Activated T-cell treated with anti-CD3 and anti-CD28 coated beads, Interleukin-2, amount 50 U/mL, for 48 hours (primary cell): Measurements from ENCODE around the gene OPHN1.

Experiments
- DNase-seq, 2 experiments: peaks; one replicate each; pipeline ENCODE4 v3.0.0-alpha.2; 2020

Gene OPHN1, protein sequence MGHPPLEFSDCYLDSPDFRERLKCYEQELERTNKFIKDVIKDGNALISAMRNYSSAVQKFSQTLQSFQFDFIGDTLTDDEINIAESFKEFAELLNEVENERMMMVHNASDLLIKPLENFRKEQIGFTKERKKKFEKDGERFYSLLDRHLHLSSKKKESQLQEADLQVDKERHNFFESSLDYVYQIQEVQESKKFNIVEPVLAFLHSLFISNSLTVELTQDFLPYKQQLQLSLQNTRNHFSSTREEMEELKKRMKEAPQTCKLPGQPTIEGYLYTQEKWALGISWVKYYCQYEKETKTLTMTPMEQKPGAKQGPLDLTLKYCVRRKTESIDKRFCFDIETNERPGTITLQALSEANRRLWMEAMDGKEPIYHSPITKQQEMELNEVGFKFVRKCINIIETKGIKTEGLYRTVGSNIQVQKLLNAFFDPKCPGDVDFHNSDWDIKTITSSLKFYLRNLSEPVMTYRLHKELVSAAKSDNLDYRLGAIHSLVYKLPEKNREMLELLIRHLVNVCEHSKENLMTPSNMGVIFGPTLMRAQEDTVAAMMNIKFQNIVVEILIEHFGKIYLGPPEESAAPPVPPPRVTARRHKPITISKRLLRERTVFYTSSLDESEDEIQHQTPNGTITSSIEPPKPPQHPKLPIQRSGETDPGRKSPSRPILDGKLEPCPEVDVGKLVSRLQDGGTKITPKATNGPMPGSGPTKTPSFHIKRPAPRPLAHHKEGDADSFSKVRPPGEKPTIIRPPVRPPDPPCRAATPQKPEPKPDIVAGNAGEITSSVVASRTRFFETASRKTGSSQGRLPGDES

DNA sequence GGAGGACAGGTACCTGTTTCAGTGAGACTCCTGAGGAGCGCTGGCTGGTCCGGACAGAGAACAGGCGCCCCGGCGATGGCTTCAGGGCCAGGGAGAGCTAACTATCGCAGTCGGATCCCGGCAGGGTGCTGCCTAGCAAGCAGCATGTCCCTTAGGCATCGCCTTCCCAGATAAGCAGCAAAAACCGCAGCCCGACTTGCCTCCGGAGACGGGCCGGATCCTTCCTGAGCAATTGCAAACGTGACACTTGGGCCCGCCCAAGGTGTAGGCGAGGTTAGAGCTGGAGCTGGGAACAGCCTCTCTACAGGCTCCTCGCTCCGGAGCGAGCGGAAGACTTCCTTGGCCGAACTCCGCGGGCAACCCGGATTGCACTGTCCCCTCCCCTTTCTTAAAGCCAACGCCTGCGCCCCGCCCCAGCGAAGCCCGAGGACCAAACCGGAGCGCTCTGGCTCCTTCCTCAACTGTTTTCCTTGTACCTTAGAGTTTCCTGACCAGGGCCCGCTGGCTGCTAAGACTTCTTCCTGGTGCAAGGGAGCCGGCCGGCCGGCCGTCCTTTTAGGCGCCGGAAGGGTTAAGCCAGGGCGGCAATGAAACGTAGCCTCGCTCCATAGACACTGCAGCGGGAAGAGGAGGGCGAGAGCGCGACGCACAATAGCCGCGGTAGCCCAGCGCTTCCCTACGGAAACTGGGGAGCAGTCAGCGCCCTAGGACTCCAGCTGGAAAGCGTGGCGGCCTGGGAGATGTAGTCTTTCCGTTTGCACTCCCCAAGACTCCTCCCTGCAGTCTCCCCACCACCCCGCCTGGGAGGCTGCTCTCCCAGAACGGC lies at the start of gene OPHN1:
Gene OPHN1, minus strand, starts transcription at position 341 of the 826 bp plus-strand sequence. CDS start 475 bp downstream, outside the sequence.
- DNase-seq = peak; percentile 24 to 25

DNA sequence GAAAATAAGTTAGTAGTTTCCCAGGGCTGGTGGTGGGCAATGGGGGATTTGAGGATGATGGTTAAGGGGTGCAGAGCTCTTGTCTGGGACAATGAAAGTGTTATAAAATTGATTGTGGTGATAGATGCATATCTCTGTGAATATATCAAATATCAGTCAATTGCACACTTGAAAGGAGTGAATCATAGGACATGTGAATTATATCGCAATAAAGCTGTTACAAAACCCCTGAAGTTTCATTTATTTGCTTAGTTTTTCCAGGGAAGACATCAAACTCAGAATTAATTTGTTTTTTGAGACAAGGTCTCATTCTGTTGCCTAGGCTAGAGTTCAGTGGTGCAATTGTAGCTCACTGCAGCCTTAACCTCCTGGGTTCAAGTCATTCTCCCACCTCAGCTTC lies 47.7 kb upstream of the OPHN1 start:
- DNase-seq = no peak

DNA sequence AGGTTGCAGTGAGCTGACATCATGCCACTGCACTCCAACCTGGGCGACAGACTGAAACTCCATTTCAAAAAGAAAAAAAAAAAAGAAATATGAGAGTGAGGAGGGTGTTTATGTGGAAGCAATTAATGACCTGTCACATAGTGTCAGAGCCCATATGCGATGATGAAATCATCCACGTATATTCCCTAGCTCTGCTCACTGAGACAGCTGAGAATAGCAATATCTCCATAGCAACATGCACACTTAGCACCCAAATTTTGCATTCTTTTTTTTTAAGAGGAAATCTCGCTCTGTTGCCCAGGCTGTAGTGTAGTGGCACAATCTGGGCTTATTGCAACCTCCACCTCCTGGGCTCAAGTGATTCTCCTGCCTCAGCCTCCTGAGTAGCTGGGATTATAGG lies 31.5 kb upstream of the OPHN1 start:
- DNase-seq = no peak

DNA sequence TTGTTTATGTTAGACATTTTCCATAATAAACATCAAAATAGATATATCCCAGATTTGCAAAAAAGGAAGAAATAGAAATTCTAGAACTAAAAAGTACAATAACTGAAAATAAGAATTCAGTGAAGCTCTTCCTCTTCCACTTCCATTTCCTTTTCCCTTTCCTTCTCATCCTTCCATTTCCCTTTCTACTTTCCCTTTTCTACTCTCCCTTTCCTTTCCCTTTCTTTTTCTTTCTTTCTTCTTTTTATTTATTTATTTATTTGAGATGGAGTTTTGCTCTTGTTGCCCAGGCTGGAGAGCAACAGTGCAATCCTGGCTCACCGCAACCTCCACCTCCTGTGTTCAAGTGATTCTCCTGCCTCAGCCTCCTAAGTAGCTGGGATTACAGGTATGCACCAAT lies 30.6 kb upstream of the OPHN1 start:
- no peak for DNase-seq

DNA sequence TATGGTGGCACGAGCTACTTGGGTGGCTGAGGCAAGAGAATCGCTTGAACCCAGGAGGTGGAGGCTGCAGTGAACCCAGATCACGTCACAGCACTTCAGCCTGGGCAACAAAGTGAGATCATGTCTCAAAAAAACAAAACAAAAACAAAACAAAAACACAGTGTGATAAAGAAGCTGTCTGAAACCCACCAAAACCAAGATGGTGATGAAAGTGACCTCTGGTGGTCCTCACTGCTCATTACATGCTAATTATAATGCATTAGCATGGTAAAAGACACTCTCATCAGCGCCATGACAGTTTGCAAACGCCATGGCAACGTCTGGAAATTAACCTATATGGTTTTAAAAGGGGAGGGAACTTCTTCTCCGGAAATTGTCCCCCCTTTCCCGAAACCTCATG lies 29.4 kb upstream of the OPHN1 start:
- peak in 1 of 2 experiments; percentile 19 for DNase-seq

DNA sequence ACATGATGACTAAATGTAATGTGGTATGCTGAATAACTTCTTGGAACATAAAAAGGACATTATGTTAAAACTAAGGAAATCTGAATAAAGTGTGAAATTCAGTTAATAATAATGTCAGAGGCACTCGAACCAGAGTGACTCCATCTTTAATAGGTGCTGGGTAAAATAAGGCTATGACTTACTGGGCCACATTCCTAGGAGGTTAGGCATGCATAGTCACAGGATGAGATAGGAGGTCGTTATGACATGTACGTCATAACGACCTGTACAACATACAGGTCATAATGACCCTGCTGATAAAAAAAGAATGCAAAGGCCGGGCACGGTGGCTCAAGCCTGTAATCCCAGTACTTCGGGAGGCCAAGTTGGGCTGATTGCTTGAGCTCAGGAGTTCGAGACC lies 28.9 kb upstream of the OPHN1 start:
- no peak for DNase-seq

DNA sequence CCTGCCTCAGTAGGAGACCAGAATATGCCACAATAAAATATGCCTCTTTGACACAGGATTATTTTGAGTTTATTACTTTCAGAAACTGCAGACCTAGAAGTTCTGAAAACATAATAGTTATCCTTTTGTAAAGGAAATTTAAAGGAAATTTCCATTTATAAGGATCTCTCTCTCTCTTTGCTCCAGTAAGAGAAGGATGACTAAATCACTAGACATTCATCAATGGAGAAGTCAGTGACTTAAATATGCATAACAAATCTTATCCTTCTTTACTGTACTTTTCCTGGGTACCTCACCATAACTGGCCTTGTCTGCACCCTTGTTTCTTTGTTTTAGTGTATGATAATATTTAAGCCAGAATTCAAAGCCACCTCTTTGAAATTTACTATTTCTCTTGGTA lies 28.3 kb upstream of the OPHN1 start:
- DNase-seq = no peak

DNA sequence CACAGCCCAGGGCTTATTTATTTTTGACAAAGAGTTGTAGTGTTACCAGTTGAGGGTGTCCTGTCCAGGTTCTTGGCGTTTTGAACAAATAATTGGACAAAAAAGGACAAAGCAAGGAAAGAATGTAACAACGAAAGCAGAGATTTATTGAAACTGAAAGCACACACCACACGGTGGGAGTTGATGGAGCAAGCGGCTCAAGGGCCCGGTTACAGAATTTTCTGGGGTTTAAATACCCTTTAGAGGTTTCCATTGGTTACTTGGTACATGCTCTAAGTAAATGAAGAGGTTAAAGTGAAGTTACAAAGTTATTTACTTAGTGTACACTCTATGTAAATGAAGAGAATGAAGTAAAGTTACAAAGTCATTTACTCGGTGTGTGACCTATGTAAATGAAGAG lies 27.8 kb upstream of the OPHN1 start:
- DNase-seq = no peak

DNA sequence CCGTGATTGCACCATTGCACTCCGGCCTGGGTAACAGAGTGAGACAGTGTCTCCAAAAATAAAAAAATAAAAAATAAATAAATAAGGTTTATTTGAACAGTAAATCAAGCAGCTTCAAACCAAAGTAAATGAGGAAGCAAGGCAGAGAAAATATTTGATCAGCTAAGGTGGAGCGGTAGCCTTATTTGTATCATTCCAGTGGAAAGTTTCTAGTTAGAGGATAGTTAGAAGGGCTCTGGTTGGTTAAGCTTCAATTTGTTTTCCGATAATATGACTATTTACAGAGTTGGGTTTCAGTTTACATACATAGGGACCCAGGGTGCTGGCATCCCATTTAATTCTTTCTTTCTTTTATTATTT lies 21.8 kb upstream of the OPHN1 start:
- no peak for DNase-seq

DNA sequence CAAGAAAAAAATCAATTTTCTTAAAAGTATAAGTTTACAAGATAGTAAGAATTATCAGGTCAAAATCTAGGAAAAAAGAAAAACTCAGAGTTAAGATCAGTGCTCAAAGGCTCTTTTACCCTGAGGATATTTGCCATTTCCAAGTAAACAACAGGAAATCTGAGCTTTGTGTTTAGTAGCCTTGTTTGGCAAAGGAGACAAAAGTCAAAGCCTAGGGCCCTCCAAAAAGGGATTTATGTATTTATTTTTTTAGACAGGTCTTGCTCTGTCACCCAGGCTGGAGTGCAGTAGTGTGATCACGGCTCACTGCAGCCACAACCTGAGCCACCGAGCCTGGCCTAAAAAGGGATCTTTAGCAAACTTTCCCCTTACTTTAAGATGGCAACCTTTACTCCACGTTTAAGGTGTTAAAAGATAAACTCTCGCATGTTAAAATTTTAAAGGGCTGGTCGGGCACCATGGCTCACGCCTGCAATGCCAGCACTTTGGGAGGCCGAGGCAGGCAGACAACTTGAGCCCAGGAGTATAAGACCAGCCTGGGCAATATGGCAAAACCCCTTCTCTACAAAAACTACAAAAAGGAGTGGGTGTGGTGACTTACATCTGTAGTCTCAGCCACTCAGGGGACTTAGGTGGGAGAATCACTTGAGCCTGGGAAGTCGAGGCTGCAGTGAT lies 21.3 kb upstream of the OPHN1 start:
- no peak for DNase-seq

DNA sequence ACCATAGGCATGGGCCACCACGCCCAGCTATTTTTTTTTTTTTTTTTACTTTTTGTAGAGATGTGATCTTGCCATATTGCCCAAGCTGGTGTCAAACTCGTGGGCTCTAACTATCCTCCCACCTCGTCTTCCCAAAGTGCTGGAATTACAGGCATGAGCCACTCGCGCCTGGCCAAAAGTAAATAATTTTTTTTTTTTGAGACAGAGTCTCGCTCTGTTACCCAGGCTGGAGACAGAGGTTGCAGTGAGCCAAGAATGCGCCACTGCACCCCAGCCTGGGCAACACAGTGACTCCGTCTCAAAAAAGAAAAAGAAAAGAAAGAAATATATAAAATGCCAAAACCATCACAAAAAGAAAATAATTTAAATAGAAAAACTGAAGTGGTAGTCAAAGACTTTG lies 18.4 kb upstream of the OPHN1 start:
- DNase-seq = no peak

DNA sequence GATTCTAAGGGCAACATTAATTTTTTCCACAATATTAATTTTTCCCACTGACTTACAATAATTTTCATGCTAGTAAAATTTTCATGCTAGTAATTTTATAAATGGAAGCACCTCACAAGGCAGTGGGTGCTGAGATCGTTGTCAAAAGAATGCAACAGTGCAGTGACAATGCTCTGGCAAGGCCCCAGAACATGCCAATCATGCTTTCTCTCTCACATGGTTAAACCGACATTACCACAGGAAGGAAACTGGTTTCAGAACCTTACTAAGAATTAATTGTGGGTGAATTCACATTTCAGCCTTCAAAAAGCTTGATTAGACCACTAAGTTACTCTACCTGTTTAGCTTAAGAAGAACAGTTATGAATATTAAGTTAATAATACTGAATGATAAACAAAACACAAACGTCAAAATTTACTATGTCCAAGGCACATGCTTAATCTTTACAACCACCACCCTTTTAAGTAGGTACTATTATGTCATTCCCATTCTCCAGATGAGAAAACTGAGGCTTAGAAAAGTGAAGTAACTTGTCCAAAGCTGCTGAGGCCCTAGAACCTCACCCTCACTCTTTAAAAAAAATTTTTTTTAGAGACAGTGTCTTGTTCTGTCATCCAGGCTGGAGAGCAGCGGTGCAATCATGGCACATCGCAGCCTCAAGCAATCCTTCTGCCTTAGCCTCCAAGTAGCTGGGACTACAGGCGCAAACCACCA lies 10.0 kb upstream of the OPHN1 start:
- no peak for DNase-seq

DNA sequence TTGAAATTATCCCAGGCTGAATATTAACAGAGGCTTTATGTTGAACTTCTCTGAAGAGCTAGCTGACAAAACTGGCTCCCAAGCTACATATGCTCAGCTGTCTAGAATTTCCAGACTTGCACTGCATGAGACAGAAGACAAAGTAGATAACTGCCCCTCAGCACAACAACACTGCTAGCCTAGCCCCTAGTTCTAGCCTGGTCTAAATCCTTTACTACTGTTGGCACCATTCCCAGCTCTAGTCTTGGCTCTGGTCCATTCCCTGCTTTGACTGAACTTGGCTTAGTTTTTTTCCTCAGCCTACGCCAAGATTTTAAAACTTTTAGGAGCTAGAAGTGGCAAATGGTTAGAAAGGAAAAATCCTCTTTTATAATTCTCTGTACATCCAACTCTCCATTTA lies 7.6 kb upstream of the OPHN1 start:
- DNase-seq = no peak

DNA sequence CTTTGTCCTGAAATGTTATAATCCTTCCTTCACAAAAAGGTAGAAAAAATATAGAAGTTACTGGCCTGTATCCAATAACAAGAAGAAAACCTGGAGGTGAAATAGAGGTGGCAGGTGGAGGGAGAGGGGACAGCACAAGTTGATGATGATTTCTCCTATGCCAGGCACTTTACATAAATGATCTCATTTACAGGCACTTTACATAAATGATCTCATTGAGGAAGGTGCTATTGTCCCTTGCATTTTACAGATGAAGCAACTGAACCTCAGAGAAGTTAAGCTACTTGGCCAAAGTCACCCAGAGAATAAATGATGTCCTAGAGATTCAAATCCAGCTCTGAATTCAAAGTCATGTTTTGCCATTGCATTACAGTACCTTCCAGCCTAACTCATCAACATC lies 7.1 kb upstream of the OPHN1 start:
- DNase-seq = no peak

DNA sequence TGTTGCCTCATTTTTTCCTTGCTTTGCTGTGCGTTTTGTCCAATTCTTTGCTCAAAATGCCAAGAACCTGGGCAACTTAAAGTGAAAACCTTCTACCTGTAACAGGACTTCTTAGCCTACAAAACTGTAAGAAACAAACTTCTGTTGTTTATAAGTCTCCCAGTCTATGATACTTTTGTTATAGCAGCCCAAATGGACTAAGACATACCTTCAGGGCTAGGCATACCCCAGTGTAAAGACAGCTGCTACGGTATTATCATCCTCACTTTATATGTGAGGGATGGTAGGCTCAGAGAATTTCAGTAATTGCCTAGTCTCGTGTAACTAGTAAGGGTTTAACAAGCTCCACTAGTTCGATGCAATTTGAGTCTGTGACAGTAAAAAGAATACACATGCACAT lies 6.0 kb upstream of the OPHN1 start:
- DNase-seq = no peak

DNA sequence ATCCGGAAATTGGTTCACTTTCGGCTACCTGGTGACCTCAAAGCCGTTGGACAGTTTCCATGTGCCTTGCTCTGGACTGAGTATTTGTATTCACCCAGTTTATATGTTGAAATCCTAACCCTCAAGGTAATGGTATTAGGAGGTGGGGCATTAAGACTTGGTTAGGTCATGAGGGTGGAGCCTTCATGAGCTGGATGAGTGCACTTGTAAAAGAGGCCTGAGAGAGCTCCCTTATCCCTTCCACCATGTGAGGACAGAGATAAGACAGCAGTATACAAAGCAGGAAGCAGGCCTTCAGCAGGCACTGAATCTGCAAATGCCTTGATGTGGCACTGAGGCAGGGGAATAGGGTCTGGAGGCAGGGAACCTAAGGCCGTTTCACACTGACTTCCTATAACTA lies 5.3 kb upstream of the OPHN1 start:
- no peak for DNase-seq

DNA sequence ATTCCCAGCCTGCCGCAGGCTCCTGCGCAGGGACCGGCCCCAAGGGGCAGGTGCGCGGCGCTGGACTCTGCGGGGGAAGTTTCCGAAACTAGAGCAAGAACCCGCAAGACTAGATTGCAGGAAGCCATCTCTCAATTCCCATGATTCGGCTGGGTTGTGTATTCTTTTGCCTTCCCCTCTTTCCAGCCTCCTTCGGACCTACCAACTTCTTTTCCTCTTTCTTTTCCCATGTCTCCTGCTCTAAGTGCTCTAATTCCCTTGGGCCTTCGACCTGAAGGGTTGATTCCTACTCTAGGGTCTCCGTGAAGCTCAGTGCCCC lies 645 bp upstream of the OPHN1 start:
- DNase-seq = no peak

DNA sequence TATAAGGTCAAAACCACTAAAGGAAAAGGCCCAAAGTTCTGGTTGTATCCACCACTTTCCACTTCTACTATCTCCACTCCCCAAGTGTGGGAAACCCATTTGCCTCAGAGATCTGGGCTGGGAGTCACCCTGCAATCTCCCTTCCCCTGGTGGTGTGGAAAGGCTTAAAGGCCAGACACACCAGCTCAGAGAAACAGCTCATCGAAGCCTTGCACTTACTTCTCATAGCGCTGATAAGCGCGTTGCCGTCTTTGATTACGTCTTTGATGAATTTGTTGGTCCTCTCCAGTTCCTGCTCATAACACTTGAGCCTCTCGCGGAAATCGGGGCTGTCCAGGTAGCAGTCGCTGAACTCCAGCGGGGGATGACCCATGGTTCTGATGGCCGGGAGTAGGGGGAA lies 647 bp downstream of the OPHN1 start:
- no peak for DNase-seq

DNA sequence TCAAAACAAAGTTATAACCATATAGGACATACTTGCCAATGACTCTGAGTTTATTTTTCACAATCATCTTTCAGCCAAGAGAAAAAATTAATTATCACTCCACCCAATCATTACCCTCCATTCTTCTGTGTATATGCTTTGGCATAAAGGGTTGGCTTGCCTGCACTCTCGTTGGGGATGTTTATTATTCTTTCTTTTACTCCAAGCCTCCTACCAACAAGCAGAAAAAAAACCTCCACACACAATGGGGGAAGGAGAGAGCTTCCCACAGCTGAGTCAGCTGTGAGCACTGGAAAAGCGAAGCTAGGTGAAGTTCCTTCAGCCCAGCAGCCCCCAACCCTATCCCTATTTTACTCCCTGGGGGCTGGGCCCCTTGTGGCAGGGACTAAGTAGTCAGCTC lies 1.5 kb downstream of the OPHN1 start:
- DNase-seq = no peak

DNA sequence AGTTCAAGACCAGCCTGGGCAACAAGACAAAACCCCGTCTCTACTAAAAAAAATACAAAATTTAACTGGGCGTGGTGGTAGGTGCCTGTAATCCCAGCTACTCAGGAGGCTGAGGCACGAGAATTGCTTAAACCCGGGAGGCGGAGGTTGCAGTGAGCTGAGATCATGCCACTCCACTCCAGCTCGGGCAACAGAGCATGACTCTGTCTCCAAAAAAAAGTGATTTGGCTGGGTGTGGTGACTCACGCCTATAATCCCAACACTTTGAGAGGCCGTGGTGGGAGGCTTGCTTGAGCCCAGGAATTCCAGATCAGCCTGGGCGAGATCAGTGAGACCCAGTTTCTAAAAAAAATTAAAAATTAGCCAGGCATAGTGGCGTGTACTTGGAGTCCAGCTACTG lies 4.1 kb downstream of the OPHN1 start:
- DNase-seq = no peak

DNA sequence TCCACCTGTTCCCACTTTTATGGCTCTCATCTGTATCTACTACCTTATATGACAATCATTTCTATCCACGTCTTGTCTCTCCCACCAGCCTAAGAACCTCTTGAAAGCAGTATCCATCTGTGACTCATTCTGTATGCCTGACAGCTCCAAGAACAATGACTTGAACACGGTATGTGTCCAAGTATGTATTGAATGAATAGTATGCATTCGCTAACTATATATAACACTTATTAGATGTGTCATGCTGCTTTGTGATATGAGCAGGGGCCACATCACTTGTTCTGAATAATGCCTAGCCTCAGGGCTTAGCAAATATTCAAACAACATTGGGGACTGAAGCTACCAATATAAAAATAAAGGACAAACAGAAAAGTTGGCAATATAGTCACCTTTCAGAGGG lies 4.9 kb downstream of the OPHN1 start:
- DNase-seq = no peak

DNA sequence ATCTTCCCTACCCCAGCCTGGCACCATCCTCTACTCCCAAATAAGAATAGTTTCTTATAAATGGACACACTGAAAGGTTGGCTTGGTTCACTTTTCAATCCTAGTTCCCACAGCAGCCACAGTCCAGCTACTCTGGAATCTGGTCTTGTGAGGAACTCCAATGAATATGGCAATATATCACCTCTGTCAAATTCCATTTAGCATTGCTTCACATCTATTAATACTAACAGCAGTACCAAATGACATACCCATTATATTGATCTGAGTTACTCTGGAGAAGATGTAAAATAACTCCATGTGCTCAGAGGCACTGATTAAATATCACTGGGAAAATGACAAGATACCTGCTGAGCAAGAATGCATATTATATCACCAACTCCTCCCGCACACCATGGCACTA lies 8.6 kb downstream of the OPHN1 start:
- DNase-seq = no peak

DNA sequence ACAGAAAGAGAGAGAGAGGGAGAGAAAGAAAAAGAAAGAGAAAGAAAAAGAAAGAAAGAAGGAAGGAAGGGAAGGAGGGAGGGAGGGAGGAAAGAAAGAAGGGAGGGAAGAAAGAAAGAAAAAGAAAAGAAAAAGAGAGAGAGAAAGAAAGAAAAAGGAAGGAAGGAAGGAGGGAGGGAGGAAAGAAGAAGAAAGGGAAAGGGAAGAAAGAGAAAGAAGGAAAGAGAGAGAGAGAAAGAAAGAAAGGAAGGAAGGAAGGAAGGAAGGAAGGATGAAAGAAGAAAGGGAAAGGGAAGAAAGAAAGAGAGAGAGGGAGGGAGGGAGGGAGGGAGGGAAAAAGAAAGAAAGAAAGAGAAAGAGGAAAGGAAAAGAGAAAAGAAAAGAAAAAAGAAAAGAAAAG lies 10.8 kb downstream of the OPHN1 start:
- DNase-seq = no peak
